SIG-M5 treated with dmso at 0.1 percent for 504 hours (cell line): ENCODE measurements around the gene PSPC1.

Experiments
- DNase-seq: peaks from one replicate; lab custom pipeline; 2025; ENCODE audit not compliant: unreplicated experiment; lab: John Stamatoyannopoulos, UW

The PSPC1 gene

DNA sequence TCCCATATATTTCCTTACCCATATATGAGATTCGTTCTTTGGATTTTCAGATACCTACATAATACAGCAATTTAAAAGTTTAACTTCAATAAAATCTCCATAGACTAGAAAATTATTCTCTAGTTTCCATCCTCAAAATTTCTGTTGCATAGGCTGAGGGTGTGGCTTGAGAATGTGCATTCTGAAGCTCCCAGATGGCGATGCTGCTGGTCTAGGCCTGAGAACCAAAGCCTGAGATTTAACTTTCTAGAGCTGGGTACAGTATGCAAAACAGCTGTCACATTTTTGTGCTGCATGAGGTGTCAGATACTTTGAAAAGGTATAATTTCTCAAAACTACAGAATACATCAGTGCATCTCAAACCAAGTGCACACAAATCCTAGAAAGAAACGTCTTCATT is 106.6 kb downstream of the PSPC1 start:
- no peak for DNase-seq

- DNase-seq = no peak
Observed at GRCh38 chr13:19674898-19675297, 107.8 kb downstream of the PSPC1 start.

DNA sequence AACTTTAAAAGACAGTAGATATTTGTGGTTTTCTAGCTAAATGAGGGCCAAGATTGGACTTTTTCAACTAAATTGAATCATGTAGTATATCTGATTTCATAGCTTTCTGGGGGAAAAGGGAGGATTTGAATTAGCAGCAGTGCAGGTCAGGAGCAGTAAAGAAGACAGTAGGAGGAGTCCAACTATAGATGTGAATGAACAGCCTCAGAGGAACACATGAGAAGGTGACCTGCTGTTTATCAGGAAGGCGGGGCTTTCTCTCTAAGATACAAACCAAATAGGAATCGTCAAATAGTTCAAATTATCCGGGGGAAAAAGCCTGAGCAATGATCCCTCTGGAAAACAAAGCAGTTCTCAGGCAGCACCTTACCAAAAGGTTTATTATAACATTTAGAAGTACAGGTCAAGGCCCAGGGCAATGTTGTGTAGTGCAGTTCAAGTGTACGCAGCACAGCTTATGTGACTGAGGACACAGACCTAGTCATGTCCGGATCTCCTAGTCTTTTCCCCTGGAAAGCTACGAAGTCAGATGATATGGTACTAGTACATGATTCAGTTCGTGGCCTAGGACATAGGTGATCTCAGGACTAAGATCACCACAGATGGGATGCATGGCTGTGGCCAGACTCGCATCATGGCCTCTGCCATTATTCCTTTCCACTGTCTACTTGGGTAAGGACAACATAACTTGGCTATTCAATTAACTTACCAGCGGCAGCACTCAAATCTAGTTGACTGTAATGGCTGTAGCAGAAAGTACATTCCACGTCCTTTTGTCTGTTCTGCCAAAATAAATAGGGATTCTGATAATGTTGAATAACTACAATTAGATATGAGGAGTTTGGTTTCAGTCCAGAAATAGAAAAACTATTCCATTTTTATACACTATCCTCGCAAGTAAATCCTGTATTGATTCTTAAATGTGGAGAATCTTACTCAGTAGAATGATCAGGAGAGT is 109.0 kb downstream of the PSPC1 start:
- DNase-seq = no peak

DNA sequence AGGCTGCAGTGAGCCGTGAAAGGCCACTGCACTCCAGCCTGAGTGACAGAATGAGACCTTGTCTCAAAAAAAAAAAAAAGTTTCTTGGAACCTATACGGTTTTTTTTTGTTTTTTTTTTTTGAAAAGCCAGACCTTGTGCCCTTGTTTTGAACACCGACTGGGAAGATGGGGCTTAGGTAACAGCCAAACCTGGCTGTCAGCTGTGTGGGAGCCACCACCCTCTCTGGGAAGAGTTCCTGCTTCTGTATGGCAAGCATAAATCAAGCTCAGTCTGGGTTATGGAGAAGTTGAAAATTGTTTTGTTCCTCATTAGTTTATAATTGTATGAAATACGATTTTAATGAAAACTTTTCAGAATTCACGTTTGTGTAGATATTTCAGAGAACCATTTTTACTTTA is 109.8 kb downstream of the PSPC1 start:
- no peak for DNase-seq

DNA sequence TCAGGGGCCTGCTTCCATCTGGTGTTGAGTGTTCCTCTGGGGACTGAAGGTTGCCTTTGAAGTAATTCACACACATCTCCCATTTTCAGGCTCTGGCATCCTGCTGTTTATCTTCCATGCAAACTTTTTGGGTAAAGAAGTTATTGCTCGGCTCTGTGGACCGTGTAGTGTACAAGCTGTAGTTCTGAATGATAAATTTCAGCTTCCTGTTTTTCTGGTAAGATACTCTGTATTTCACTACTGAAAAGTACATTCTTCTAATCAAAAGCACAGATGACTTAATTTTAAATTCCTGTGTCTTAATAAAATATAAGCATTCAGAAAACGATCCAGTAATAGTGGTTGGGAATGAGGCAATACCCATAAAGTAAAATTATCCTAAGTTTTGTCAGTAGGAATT is 112.6 kb downstream of the PSPC1 start:
- no peak for DNase-seq

DNA sequence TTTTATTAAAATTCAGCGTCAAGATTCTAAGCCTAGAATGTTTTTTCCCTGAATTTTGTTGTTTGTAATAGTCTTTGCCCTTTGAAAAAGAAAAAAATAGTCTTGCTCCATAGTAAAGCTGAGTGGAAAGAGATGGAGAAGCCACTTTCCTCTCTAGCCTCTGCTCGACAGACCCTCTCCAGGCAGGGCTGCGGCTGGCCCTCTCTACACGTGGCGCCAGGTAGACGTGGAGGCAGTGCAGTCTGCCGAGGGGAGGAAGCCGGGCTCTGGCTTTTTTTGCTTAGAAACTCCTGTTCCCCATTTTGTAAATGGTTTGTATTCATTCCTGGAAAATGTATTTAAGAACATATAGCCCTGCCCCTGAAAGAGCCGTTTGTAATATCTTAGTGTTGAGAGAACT is 114.0 kb downstream of the PSPC1 start:
- no peak for DNase-seq

- no peak for DNase-seq
Observed at GRCh38 chr13:19665427-19665859, 117.3 kb downstream of the PSPC1 start.

GRCh38 chr13:19664481-19665230 is 118.1 kb downstream of the PSPC1 start:
- no peak for DNase-seq

GRCh38 chr13:19663416-19663979 is 119.2 kb downstream of the PSPC1 start:
- DNase-seq = no peak

DNA sequence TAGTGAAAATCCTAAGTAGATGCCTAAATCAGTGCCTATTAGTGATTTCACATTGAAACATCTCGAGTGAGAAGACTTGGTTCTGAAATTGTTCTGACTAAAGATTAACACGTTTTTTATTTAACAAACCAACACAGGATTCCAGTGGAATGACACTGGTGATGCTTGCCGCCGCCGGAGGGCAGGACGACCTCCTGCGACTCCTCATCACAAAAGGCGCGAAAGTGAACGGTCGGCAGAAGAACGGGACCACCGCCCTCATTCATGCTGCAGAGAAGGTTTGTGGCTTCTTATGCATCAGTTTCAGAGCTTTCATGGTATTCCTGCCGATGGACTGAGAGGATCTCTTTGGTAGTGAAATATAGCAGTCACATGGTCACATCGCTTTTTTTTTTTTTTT is 121.2 kb downstream of the PSPC1 start:
- DNase-seq = no peak

- DNase-seq = no peak
Observed at GRCh38 chr13:19661126-19661525, 121.6 kb downstream of the PSPC1 start.

GRCh38 chr13:19658831-19659230 is 123.9 kb downstream of the PSPC1 start:
- no peak for DNase-seq

- no peak for DNase-seq
Observed at GRCh38 chr13:19657872-19658591, 124.7 kb downstream of the PSPC1 start.
